ENCODE data around the gene LIM2. TPM values are rescaled to one million over a fixed set of nuclear protein-coding genes. Genes with fewer than 3 reads are reported as not detected.
A peak's percentile ranks its signal among the peaks of the same experiment; 100 is the strongest.

LIM2 gene
- total and polyA plus RNA-seq, 2 experiments from 2014 or later, result not detected

GRCh38 chr19:51338563-51339312, 49.0 kb downstream of the LIM2 start:
- H2AFZ ChIP-seq, result peak overlapping the region; percentile 89
- 17% methylated on average over 22 of the region's 43 CpGs for WGBS (ENCODE audit: low lambda C conversion rate, missing lambda C conversion rate)
- H3K4me2 ChIP-seq, result peak overlapping the region; percentile 99
- peak overlapping the region; percentile 80 for H3K27ac ChIP-seq
- H4K20me1 ChIP-seq (ENCODE audit: insufficient read depth, poor library complexity, severe bottlenecking), result no peaks in the 10 kb centered on the region
- no peaks in the 10 kb centered on the region for H3K27me3 ChIP-seq
- no peaks in the 10 kb centered on the region for H3K79me2 ChIP-seq
- DNase-seq (ENCODE audit: low spot score), result peak; percentile 94
- no peaks in the 10 kb centered on the region for H3K9me2 ChIP-seq (replicated peaks; ENCODE audit: insufficient read depth)
- no peak for TF ChIP-seq EZH2 (IDR thresholded peaks at IDR 0.05; ENCODE audit: borderline replicate concordance)
- TF ChIP-seq CTCF (IDR thresholded peaks at IDR 0.05; ENCODE audit: poor library complexity), result peak; percentile 98
- TF ChIP-seq EZH2phosphoT487 (IDR thresholded peaks at IDR 0.05; ENCODE audit: low read depth, severe bottlenecking, unreplicated experiment), result no peak
- peaks cover 3% of the 10 kb centered on the region for H3K4me1 ChIP-seq (ENCODE audit: insufficient read depth)
- H3K9me3 ChIP-seq (ENCODE audit: low read depth), result no peaks in the 10 kb centered on the region
- H3K4me3 ChIP-seq, result peak overlapping the region; percentile 53
- no peaks in the 10 kb centered on the region for H3K36me3 ChIP-seq (replicated peaks; ENCODE audit: insufficient read depth, low read depth)

- no peaks in the 10 kb centered on the region for H3K9me2 ChIP-seq (replicated peaks; ENCODE audit: insufficient read depth)
- H3K27me3 ChIP-seq, result no peaks in the 10 kb centered on the region
- H2AFZ ChIP-seq, result peak overlapping the region; percentile 89
- WGBS (ENCODE audit: low lambda C conversion rate, missing lambda C conversion rate), result 87% methylated on average over 19 of the region's 19 CpGs
- H3K36me3 ChIP-seq (replicated peaks; ENCODE audit: insufficient read depth, low read depth), result no peaks in the 10 kb centered on the region
- no peaks in the 10 kb centered on the region for H4K20me1 ChIP-seq (ENCODE audit: insufficient read depth, poor library complexity, severe bottlenecking)
- peak overlapping the region; percentile 80 for H3K27ac ChIP-seq
- TF ChIP-seq CTCF (IDR thresholded peaks at IDR 0.05; ENCODE audit: poor library complexity) (no peak), EZH2phosphoT487 (IDR thresholded peaks at IDR 0.05; ENCODE audit: low read depth, severe bottlenecking, unreplicated experiment) (no peak), EZH2 (IDR thresholded peaks at IDR 0.05; ENCODE audit: borderline replicate concordance) (no peak)
- no peaks in the 10 kb centered on the region for H3K9me3 ChIP-seq (ENCODE audit: low read depth)
- no peaks in the 10 kb centered on the region for H3K79me2 ChIP-seq
- DNase-seq (ENCODE audit: low spot score), result no peak
- peak overlapping the region; percentile 99 for H3K4me2 ChIP-seq
- H3K4me1 ChIP-seq (ENCODE audit: insufficient read depth), result peaks cover 3% of the 10 kb centered on the region
- no peak overlapping the region for H3K4me3 ChIP-seq
These were observed 49.8 kb downstream of the LIM2 start for GRCh38 chr19:51337861-51338562.

DNA sequence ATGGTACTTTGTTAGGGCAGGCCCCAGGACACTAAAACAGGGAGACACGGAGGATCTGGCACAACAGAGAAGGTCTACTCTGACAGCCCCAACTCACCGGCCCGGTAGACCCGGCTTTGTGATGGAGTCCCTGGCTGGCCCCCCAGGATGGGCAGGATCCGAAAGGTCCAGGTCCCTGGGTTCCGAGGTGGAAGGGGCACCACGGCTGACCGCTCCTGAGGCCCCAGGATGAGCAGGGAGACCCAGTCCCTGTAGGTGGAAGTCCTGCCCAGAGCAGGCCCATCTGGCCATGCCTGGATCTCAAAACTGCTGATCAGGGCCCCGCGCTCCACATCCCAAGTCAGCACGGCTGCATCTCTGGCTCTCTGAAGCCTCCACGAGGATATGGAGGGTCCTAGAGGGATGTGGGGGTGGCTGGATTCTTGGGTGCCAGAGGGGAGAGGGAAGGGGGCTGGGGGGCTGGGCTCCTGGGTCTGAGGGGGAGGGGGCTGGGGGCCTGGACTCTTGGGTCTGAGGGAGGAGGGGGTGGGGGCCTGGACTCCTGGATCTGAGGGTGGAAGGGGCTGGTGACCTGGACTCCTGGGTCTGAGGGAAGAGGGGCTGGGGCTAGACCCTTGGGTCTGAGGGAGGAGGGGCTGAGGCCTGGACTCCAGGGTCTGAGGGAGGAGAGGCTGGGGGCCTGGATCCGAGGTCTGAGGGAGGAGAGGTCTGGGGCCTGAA, 50.5 kb downstream of the LIM2 start:
- WGBS (ENCODE audit: low lambda C conversion rate, missing lambda C conversion rate), result 95% methylated on average over 13 of the region's 13 CpGs
- TF ChIP-seq EZH2phosphoT487 (IDR thresholded peaks at IDR 0.05; ENCODE audit: low read depth, severe bottlenecking, unreplicated experiment) (no peak), EZH2 (IDR thresholded peaks at IDR 0.05; ENCODE audit: borderline replicate concordance) (no peak), CTCF (IDR thresholded peaks at IDR 0.05; ENCODE audit: poor library complexity) (no peak)
- H3K9me2 ChIP-seq (replicated peaks; ENCODE audit: insufficient read depth), result no peaks in the 10 kb centered on the region
- H3K36me3 ChIP-seq (replicated peaks; ENCODE audit: insufficient read depth, low read depth), result no peaks in the 10 kb centered on the region
- H3K9me3 ChIP-seq (ENCODE audit: low read depth), result no peaks in the 10 kb centered on the region
- H3K4me2 ChIP-seq, result no peak overlapping the region
- no peaks in the 10 kb centered on the region for H3K27me3 ChIP-seq
- H3K4me3 ChIP-seq, result no peak overlapping the region
- no peaks in the 10 kb centered on the region for H4K20me1 ChIP-seq (ENCODE audit: insufficient read depth, poor library complexity, severe bottlenecking)
- no peaks in the 10 kb centered on the region for H3K79me2 ChIP-seq
- DNase-seq (ENCODE audit: low spot score), result no peak
- no peak overlapping the region for H2AFZ ChIP-seq
- H3K27ac ChIP-seq, result no peak overlapping the region
- peaks cover 3% of the 10 kb centered on the region for H3K4me1 ChIP-seq (ENCODE audit: insufficient read depth)
